ENCODE data around the gene EIF5. TPM values are rescaled to one million over a fixed set of nuclear protein-coding genes. Genes with fewer than 3 reads are reported as not detected.

Gene EIF5
- total and polyA plus RNA-seq, 2 of the 8 experiments (the other 6 are each of a cell fraction or from before 2014, with no cell fraction given): 179 to 323 TPM

GRCh38 chr14:103326078-103326477 lies 8.0 kb upstream of the EIF5 start:
- 78% methylated on average over 3 of the region's 3 CpGs; no CpG with 5 or more reads in 1 of the 2 experiments for WGBS, 2 experiments (ENCODE audit: extremely low coverage in 1 of 2, insufficient coverage in 1 of 2, insufficient read length in 1 of 2, insufficient replicate concordance in 2 of 2, low coverage in 1 of 2, low lambda C conversion rate in 2 of 2, missing lambda C conversion rate in 1 of 2)
- no peak overlapping the region for H2BK12ac ChIP-seq (ENCODE audit: low read depth, low read length)
- H4K5ac ChIP-seq (ENCODE audit: insufficient read length, low read depth, low read length): no peak overlapping the region
- H4K8ac ChIP-seq (ENCODE audit: extremely low read depth, insufficient read depth, low read length): no peak overlapping the region
- no peak overlapping the region for H3K56ac ChIP-seq (replicated peaks; ENCODE audit: insufficient read length, low read depth, low read length)
- no peak overlapping the region for H3K23ac ChIP-seq (ENCODE audit: insufficient read length)
- no peak overlapping the region for H3K14ac ChIP-seq (ENCODE audit: insufficient read length)
- peaks cover 0 to 4% (median 2%) of the 10 kb centered on the region in 4 experiments; a peak in 3 of 7 replicates for H3K4me1 ChIP-seq (replicated peaks in 1 of 4; ENCODE audit: control insufficient read depth in 3 of 4, insufficient read depth in 4 of 4, low read length in 3 of 4)
- H3K9ac ChIP-seq (replicated peaks in 1 of 4; ENCODE audit: extremely low read depth in 1 of 4, low read depth in 3 of 4, low read length in 3 of 4): no peak overlapping the region
- FAIRE-seq (no peak), DNase-seq (ENCODE audit: low read depth in 1 of 2, low spot score in 2 of 2) (no peak)
- no peak overlapping the region for H3K18ac ChIP-seq (ENCODE audit: extremely low read depth, low read length)
- no peak overlapping the region for H2BK15ac ChIP-seq (ENCODE audit: low read length)
- H3K9me3 ChIP-seq (ENCODE audit: insufficient read depth in 2 of 2, low read depth in 1 of 2, low read length in 1 of 2): no peaks in the 10 kb centered on the region
- ChIA-PET POLR2A (ENCODE audit: partially characterized antibody) (interaction anchor here (15.8 kb wide), 1 partner anchor 15 kb away, joined by 229 read pairs; the partner anchor contains the start of gene EIF5), CTCF (ENCODE audit: partially characterized antibody) (no interaction called here)
- peaks cover 0 to 2% of the 10 kb centered on the region in 2 experiments for H4K20me1 ChIP-seq (replicated peaks in 1 of 2; ENCODE audit: control insufficient read depth in 1 of 2, insufficient read depth in 2 of 2, low read length in 2 of 2)
- H2AK5ac ChIP-seq (ENCODE audit: low read depth, low read length): no peak overlapping the region
- H4K91ac ChIP-seq (replicated peaks; ENCODE audit: insufficient read length, low read length): no peak overlapping the region
- H3K4me3 ChIP-seq (ENCODE audit: extremely low read depth in 1 of 4, insufficient read depth in 2 of 4, low read depth in 3 of 4, low read length in 4 of 4): no peak overlapping the region
- H3K4ac ChIP-seq (replicated peaks; ENCODE audit: insufficient read length, low read depth, low read length): no peak overlapping the region
- no peak overlapping the region for H2BK20ac ChIP-seq (ENCODE audit: low read length)
- H3K27me3 ChIP-seq (replicated peaks in 1 of 4; ENCODE audit: control insufficient read depth in 3 of 4, extremely low read depth in 1 of 4, insufficient read depth in 3 of 4, low read length in 3 of 4): no peaks in the 10 kb centered on the region
- no peak for TF ChIP-seq TAF1 (IDR thresholded peaks at IDR 0.05; ENCODE audit: low read depth, low read length)
- TF ChIP-seq KDM1A (IDR thresholded peaks at IDR 0.05; ENCODE audit: borderline replicate concordance, low read length): no peak
- no peak for TF ChIP-seq EGR1 (IDR thresholded peaks at IDR 0.05; ENCODE audit: borderline replicate concordance, low read depth, low read length)
- no peak for TF ChIP-seq SIRT6 (IDR thresholded peaks at IDR 0.05; ENCODE audit: low read length)
- TF ChIP-seq FOSL1 (IDR thresholded peaks at IDR 0.05; ENCODE audit: insufficient read depth, low read depth, low read length): no peak
- TF ChIP-seq POLR2A (IDR thresholded peaks at IDR 0.05; ENCODE audit: control extremely low read depth in 1 of 2, low read depth in 2 of 2, low read length in 2 of 2): no peak
- no peak for TF ChIP-seq RNF2 (IDR thresholded peaks at IDR 0.05; ENCODE audit: borderline replicate concordance, low read depth, low read length, missing control alignments, poor library complexity, severe bottlenecking)
- TF ChIP-seq JUND (IDR thresholded peaks at IDR 0.05; ENCODE audit: low read length): no peak
- TF ChIP-seq USF2 (IDR thresholded peaks at IDR 0.05; ENCODE audit: low read length): no peak
- no peak for TF ChIP-seq HDAC2 (IDR thresholded peaks at IDR 0.05; ENCODE audit: borderline replicate concordance in 1 of 2, low read depth in 2 of 2, low read length in 2 of 2)
- no peaks in the 10 kb centered on the region for H3K79me2 ChIP-seq (ENCODE audit: control insufficient read depth in 1 of 2, insufficient read depth in 2 of 2, low read length in 2 of 2)
- H3K36me3 ChIP-seq (ENCODE audit: control insufficient read depth in 2 of 4, insufficient read depth in 4 of 4, low read length in 3 of 4): no peaks in the 10 kb centered on the region
- H3K79me1 ChIP-seq (ENCODE audit: low read depth, low read length): no peaks in the 10 kb centered on the region; the same call in 1 of the 2 replicates
- no peak overlapping the region for H3K4me2 ChIP-seq (ENCODE audit: insufficient read depth in 1 of 2, low read depth in 2 of 2, low read length in 2 of 2)
- H2AFZ ChIP-seq (ENCODE audit: low read length): no peak overlapping the region
- H2BK120ac ChIP-seq (replicated peaks; ENCODE audit: low read depth, low read length): no peak overlapping the region
- H3K27ac ChIP-seq (ENCODE audit: low read depth, low read length): no peak overlapping the region
- H3K23me2 ChIP-seq (ENCODE audit: low read depth, low read length): no peaks in the 10 kb centered on the region
- no peak overlapping the region for H2BK5ac ChIP-seq (ENCODE audit: low read depth, low read length)
